ENCODE data around the gene FOXO1.
A peak's percentile ranks its signal among the peaks of the same experiment; 100 is the strongest.

The FOXO1 gene

GRCh38 chr13:40506592-40507446, 159.6 kb downstream of the FOXO1 start:
- DNase-seq (ENCODE audit: low spot score), result peak; percentile 75

Data from Ammon's horn (tissue), 1 donor.